GM15510 (cell line): ENCODE data around the gene PLGLB1.
"Not testable (repeated sequence)": the region's sequence is repeated elsewhere in the genome, so short reads cannot be mapped to it uniquely, and the experiment has no call there.

Experiments used
- POLR2A ChIP-seq: IDR thresholded peaks from 3 replicates; pipeline ENCODE4 v1.6.1; 2011; ENCODE audit warnings: borderline replicate concordance; ENCODE audit not compliant: insufficient read length; ENCODE audit errors: extremely low read depth

The PLGLB1 gene

DNA sequence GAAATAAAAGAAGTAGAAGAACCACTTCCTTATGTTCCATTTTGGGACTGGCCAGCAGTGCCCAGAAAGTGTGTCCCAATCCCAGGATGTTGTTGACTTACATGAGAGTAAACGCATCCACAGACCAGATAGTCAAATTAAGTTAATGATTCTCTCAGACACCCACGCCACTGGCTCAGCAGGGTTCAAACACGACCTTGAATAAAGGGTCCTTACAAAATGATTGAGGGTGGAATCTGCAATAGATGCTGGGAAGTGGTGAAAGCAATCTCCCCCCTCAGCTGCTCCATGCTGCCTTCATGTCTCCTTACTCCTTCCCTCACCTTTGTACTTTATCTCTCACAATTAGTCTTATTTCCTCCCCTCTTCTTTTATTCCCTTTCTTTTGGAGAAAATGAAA lies at the start of gene PLGLB1:
TSS of gene PLGLB1 (minus strand) at position 101 of the 400 bp plus-strand sequence. CDS start at position 40, 61 bp downstream.
- not testable (repeated sequence) for TF ChIP-seq POLR2A
